Pulmonary artery endothelial cell (primary cell): ENCODE results near the gene TMEM236. TPM values are rescaled to one million over a fixed set of nuclear protein-coding genes. Genes with fewer than 3 reads are reported as not detected.
"Not testable (repeated sequence)": the region's sequence is repeated elsewhere in the genome, so short reads cannot be mapped to it uniquely, and the experiment has no call there.

Experiments used
- DNase-seq: peaks from one replicate; pipeline ENCODE4 v3.0.0-alpha.2; 2011; ENCODE audit warnings: low read depth, low spot score
- total RNA-seq: library from RNA; depleted of rRNA; stranded (reverse); fragments of >200 nt; gene quantifications from 2 replicates; pipeline ENCODE4 v1.2.3, GENCODE V29; 2014

Gene TMEM236
- total RNA-seq: 0.07 and 0.11 TPM in 2 replicates

- no peak for DNase-seq
These were observed at the start of gene TMEM236 for GRCh38 chr10:17751781-17752445. Gene TMEM236, plus strand, starts transcription at chr10:17752201. Its CDS starts 95 bp downstream, at chr10:17752296.

- no peak for DNase-seq
These were observed 48.3 kb upstream of the TMEM236 start for GRCh38 chr10:17703706-17704105.

GRCh38 chr10:17708821-17709220, 43.2 kb upstream of the TMEM236 start:
- no peak for DNase-seq

GRCh38 chr10:17709492-17709891, 42.5 kb upstream of the TMEM236 start:
- no peak for DNase-seq

GRCh38 chr10:17710181-17710580, 41.8 kb upstream of the TMEM236 start:
- DNase-seq: no peak

- DNase-seq: no peak
These were observed 39.9 kb upstream of the TMEM236 start for GRCh38 chr10:17712053-17712452.

GRCh38 chr10:17712717-17713471, 39.1 kb upstream of the TMEM236 start:
- DNase-seq: no peak

- DNase-seq: no peak
These were observed 38.2 kb upstream of the TMEM236 start for GRCh38 chr10:17713758-17714157.

- no peak for DNase-seq
These were observed 35.8 kb upstream of the TMEM236 start for GRCh38 chr10:17716161-17716560.

GRCh38 chr10:17722317-17723014, 29.5 kb upstream of the TMEM236 start:
- not testable (repeated sequence) for DNase-seq

GRCh38 chr10:17725703-17726102, 26.3 kb upstream of the TMEM236 start:
- DNase-seq: no peak

- DNase-seq: no peak
These were observed 22.4 kb upstream of the TMEM236 start for GRCh38 chr10:17729630-17730029.

- DNase-seq: no peak
These were observed 21.3 kb upstream of the TMEM236 start for GRCh38 chr10:17730667-17731066.

- no peak for DNase-seq
These were observed 20.5 kb upstream of the TMEM236 start for GRCh38 chr10:17731331-17732020.

- no peak for DNase-seq
These were observed 18.4 kb upstream of the TMEM236 start for GRCh38 chr10:17733620-17734019.

- DNase-seq: no peak
These were observed 17.4 kb upstream of the TMEM236 start for GRCh38 chr10:17734432-17735080.

GRCh38 chr10:17735166-17735941, 16.6 kb upstream of the TMEM236 start:
- DNase-seq: peak; percentile 50

GRCh38 chr10:17736223-17736622, 15.8 kb upstream of the TMEM236 start:
- no peak for DNase-seq

GRCh38 chr10:17737027-17737965, 14.7 kb upstream of the TMEM236 start:
- DNase-seq: no peak
